Activated T-cell treated with anti-CD3 and anti-CD28 coated beads for 24 hours (primary cell): Measurements from ENCODE around the gene FAM193B.
"Not testable (repeated sequence)": the region's sequence is repeated elsewhere in the genome, so short reads cannot be mapped to it uniquely, and the experiment has no call there.

Source experiments
- DNase-seq: peaks from one replicate; pipeline ENCODE4 v3.0.0-alpha.2; 2020; ENCODE audit warnings: low read depth

FAM193B gene

GRCh38 chr5:177485753-177486152, 68.6 kb downstream of the FAM193B start:
- DNase-seq: not testable (repeated sequence)

- DNase-seq: no peak
Observed at GRCh38 chr5:177484902-177485549, 69.3 kb downstream of the FAM193B start.

- no peak for DNase-seq
Observed at GRCh38 chr5:177483994-177484901, 70.1 kb downstream of the FAM193B start.

GRCh38 chr5:177483042-177483441, 71.3 kb downstream of the FAM193B start:
- no peak for DNase-seq

GRCh38 chr5:177482359-177482795, 72.0 kb downstream of the FAM193B start:
- DNase-seq: no peak

- no peak for DNase-seq
Observed at GRCh38 chr5:177479774-177480173, 74.6 kb downstream of the FAM193B start.

GRCh38 chr5:177478711-177479646, 75.4 kb downstream of the FAM193B start:
- no peak for DNase-seq

- no peak for DNase-seq
Observed at GRCh38 chr5:177477701-177478477, 76.5 kb downstream of the FAM193B start.

- no peak for DNase-seq
Observed at GRCh38 chr5:177476531-177477233, 77.7 kb downstream of the FAM193B start.

GRCh38 chr5:177475563-177476427, 78.6 kb downstream of the FAM193B start:
- DNase-seq: no peak

- no peak for DNase-seq
Observed at GRCh38 chr5:177474846-177475562, 79.4 kb downstream of the FAM193B start.

- DNase-seq: no peak
Observed at GRCh38 chr5:177474002-177474476, 80.3 kb downstream of the FAM193B start.

GRCh38 chr5:177473443-177474001, 80.8 kb downstream of the FAM193B start, which contains the start of gene DBN1:
DBN1 (minus strand) TSS chr5:177473634; CDS start chr5:177473521, 113 bp downstream.
- DNase-seq: no peak

GRCh38 chr5:177472460-177473442, 81.6 kb downstream of the FAM193B start:
- peak; percentile 49 for DNase-seq

GRCh38 chr5:177471610-177472356, 82.6 kb downstream of the FAM193B start:
- no peak for DNase-seq

GRCh38 chr5:177470759-177471536, 83.4 kb downstream of the FAM193B start:
- DNase-seq: no peak
